ENCODE data around the gene CELF3.
A peak's percentile ranks its signal among the peaks of the same experiment; 100 is the strongest.
"Not testable (repeated sequence)": the region's sequence is repeated elsewhere in the genome, so short reads cannot be mapped to it uniquely, and the experiment has no call there.

CELF3 gene

GRCh38 chr1:151693057-151693651 is 23.4 kb downstream of the CELF3 start:
- DNase-seq, result peak in 2 of 3 experiments; percentile 64 to 74

GRCh38 chr1:151692226-151692625 is 24.4 kb downstream of the CELF3 start:
- DNase-seq, result no peak

GRCh38 chr1:151689494-151689893 is 27.1 kb downstream of the CELF3 start:
- no peak for DNase-seq

- no peak for DNase-seq
Measured at GRCh38 chr1:151686561-151686960, 30.0 kb downstream of the CELF3 start.

GRCh38 chr1:151684128-151684527 is 32.5 kb downstream of the CELF3 start:
- DNase-seq, result no peak

GRCh38 chr1:151682901-151683300 is 33.7 kb downstream of the CELF3 start:
- DNase-seq, result not testable (repeated sequence)

GRCh38 chr1:151681923-151682322 is 34.7 kb downstream of the CELF3 start:
- no peak for DNase-seq

- DNase-seq, result no peak
Measured at GRCh38 chr1:151680826-151681225, 35.8 kb downstream of the CELF3 start.

GRCh38 chr1:151680391-151680790 is 36.2 kb downstream of the CELF3 start:
- DNase-seq, result no peak

GRCh38 chr1:151673407-151673806 is 43.2 kb downstream of the CELF3 start:
- DNase-seq, result no peak

GRCh38 chr1:151670036-151670675 is 46.4 kb downstream of the CELF3 start:
- DNase-seq, result not testable (repeated sequence)

- DNase-seq, result no peak
Measured at GRCh38 chr1:151668090-151668489, 48.5 kb downstream of the CELF3 start.

- DNase-seq, result no peak
Measured at GRCh38 chr1:151661751-151662150, 54.9 kb downstream of the CELF3 start.

- no peak for DNase-seq
Measured at GRCh38 chr1:151655371-151655770, 61.2 kb downstream of the CELF3 start.

- DNase-seq, result no peak
Measured at GRCh38 chr1:151653397-151653796, 63.2 kb downstream of the CELF3 start.
